ENCODE measurements around the gene PRKCE. TPM values are rescaled to one million over a fixed set of nuclear protein-coding genes. Genes with fewer than 3 reads are reported as not detected.

PRKCE gene
- total and polyA plus RNA-seq, 3 experiments from 2014 or later: 3.1 to 9.6 (median 7.9) TPM

GRCh38 chr2:46051085-46051484, 399.6 kb downstream of the PRKCE start:
- Mint-ChIP-seq H3K27ac (no peak overlapping the region), H3K4me3 (no peak overlapping the region), H3K9me3 (peaks cover 0 to 2% (median 0%) of the 10 kb centered on the region in 5 donors), H3K36me3 (peaks cover 0 to 2% (median 0%) of the 10 kb centered on the region in 3 donors), H3K27me3 (no peaks in the 10 kb centered on the region), H3K4me1 (no peaks in the 10 kb centered on the region)
- ChIA-PET POLR2A (no interaction called here), CTCF (interaction anchor here (3.7 kb wide), 1 partner anchor 12 kb away, joined by 20 read pairs; no protein-coding TSS in a partner anchor)
- Histone ChIP-seq H3K9me3 (ENCODE audit: low read length) (no peaks in the 10 kb centered on the region), H3K4me3 (ENCODE audit: low read length) (no peak overlapping the region), H3K4me1 (ENCODE audit: insufficient read depth, low read length) (no peaks in the 10 kb centered on the region), H3K27me3 (ENCODE audit: insufficient read depth, low read length, poor library complexity, severe bottlenecking) (no peaks in the 10 kb centered on the region), H3K36me3 (ENCODE audit: insufficient read depth, low read length) (no peaks in the 10 kb centered on the region), H3K27ac (ENCODE audit: low read depth, low read length) (no peak overlapping the region)
- no peak for DNase-seq

DNA sequence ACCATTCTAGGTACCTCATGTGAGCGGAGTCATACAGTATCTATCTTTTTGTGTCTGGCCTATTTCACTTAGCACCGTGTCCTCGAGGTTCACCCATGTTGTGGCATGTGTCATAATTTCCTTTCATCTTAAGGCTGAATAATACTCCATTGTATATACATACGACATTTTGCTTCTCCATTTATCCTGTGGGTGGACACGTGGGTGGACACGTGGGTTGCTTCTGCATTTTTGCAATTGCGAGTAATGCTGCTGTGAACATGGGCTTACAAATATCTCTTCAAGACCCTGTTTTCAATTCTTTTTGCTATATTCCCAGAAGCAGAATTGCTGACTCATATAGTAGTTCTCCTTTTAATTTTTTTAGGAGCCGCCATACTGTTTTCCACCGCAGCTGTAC, 402.1 kb downstream of the PRKCE start:
- CTCF ChIA-PET: no interaction called here
- no peak for DNase-seq
- H3K27me3 ChIP-seq (ENCODE audit: insufficient read depth, low read length, poor library complexity, severe bottlenecking): no peaks in the 10 kb centered on the region
- POLR2A ChIA-PET: no interaction called here
- no peak overlapping the region for H3K27ac ChIP-seq (ENCODE audit: low read depth, low read length)
- H3K36me3 ChIP-seq (ENCODE audit: insufficient read depth, low read length): no peaks in the 10 kb centered on the region
- no peak overlapping the region for H3K4me3 ChIP-seq (ENCODE audit: low read length)
- H3K4me1 Mint-ChIP-seq: no peaks in the 10 kb centered on the region
- H3K9me3 ChIP-seq (ENCODE audit: low read length): no peaks in the 10 kb centered on the region
- H3K27ac Mint-ChIP-seq: no peak overlapping the region
- no peak overlapping the region for H3K4me3 Mint-ChIP-seq
- peaks cover 0 to 2% (median 0%) of the 10 kb centered on the region in 5 donors for H3K9me3 Mint-ChIP-seq
- H3K36me3 Mint-ChIP-seq: peaks cover 0 to 2% (median 0%) of the 10 kb centered on the region in 3 donors
- H3K27me3 Mint-ChIP-seq: no peaks in the 10 kb centered on the region
- no peaks in the 10 kb centered on the region for H3K4me1 ChIP-seq (ENCODE audit: insufficient read depth, low read length)

- Histone ChIP-seq H3K27ac (ENCODE audit: low read depth, low read length) (no peak overlapping the region), H3K36me3 (ENCODE audit: insufficient read depth, low read length) (no peaks in the 10 kb centered on the region), H3K9me3 (ENCODE audit: low read length) (no peaks in the 10 kb centered on the region), H3K27me3 (ENCODE audit: insufficient read depth, low read length, poor library complexity, severe bottlenecking) (no peaks in the 10 kb centered on the region), H3K4me1 (ENCODE audit: insufficient read depth, low read length) (no peaks in the 10 kb centered on the region), H3K4me3 (ENCODE audit: low read length) (no peak overlapping the region)
- H3K36me3 Mint-ChIP-seq: peaks cover 0 to 2% (median 0%) of the 10 kb centered on the region in 3 donors
- H3K4me3 Mint-ChIP-seq: no peak overlapping the region
- ChIA-PET POLR2A (no interaction called here), CTCF (no interaction called here)
- DNase-seq: no peak
- no peaks in the 10 kb centered on the region for H3K4me1 Mint-ChIP-seq
- no peak overlapping the region for H3K27ac Mint-ChIP-seq
- no peaks in the 10 kb centered on the region for H3K27me3 Mint-ChIP-seq
- H3K9me3 Mint-ChIP-seq: peaks cover 0 to 2% (median 0%) of the 10 kb centered on the region in 5 donors
Measured at GRCh38 chr2:46056541-46056940, 405.1 kb downstream of the PRKCE start.

DNA sequence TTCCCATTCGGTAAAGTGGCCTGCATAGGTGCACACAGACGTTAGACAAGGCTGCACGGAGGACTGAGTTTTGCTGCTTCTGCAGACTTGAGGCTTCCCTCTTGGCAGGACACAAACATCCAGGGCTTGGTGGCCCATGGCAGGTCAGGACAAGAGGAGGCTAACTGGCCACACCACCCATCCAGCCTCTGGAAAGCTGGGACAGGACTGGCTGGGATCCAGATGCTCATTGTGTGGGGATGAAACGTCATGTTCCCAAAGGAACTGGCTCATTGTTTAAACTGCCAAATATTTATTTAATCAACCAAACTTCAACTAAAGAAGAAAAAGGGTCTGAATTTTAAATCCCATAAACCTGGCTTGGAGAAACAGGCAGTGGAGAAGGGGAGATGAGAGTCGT, 406.7 kb downstream of the PRKCE start:
- Histone ChIP-seq H3K9me3 (ENCODE audit: low read length) (no peaks in the 10 kb centered on the region), H3K4me3 (ENCODE audit: low read length) (no peak overlapping the region), H3K36me3 (ENCODE audit: insufficient read depth, low read length) (no peaks in the 10 kb centered on the region), H3K27ac (ENCODE audit: low read depth, low read length) (no peak overlapping the region), H3K27me3 (ENCODE audit: insufficient read depth, low read length, poor library complexity, severe bottlenecking) (no peaks in the 10 kb centered on the region), H3K4me1 (ENCODE audit: insufficient read depth, low read length) (no peaks in the 10 kb centered on the region)
- DNase-seq: no peak
- ChIA-PET CTCF (no interaction called here), POLR2A (no interaction called here)
- Mint-ChIP-seq H3K9me3 (peaks cover 0 to 2% (median 0%) of the 10 kb centered on the region in 5 donors), H3K27me3 (no peaks in the 10 kb centered on the region), H3K36me3 (peaks cover 0 to 2% (median 0%) of the 10 kb centered on the region in 3 donors), H3K4me3 (no peak overlapping the region), H3K27ac (no peak overlapping the region), H3K4me1 (no peaks in the 10 kb centered on the region)

GRCh38 chr2:46062637-46063412, 411.4 kb downstream of the PRKCE start:
- Mint-ChIP-seq H3K9me3 (no peaks in the 10 kb centered on the region), H3K36me3 (no peaks in the 10 kb centered on the region), H3K27ac (peak overlapping the region in 1 of 8 donors; percentile 82), H3K4me1 (peaks cover 0 to 10% (median 0%) of the 10 kb centered on the region in 3 donors), H3K4me3 (no peak overlapping the region), H3K27me3 (no peaks in the 10 kb centered on the region)
- Histone ChIP-seq H3K27ac (ENCODE audit: low read depth, low read length) (no peak overlapping the region), H3K4me3 (ENCODE audit: low read length) (no peak overlapping the region), H3K36me3 (ENCODE audit: insufficient read depth, low read length) (no peaks in the 10 kb centered on the region), H3K9me3 (ENCODE audit: low read length) (no peaks in the 10 kb centered on the region), H3K27me3 (ENCODE audit: insufficient read depth, low read length, poor library complexity, severe bottlenecking) (no peaks in the 10 kb centered on the region), H3K4me1 (ENCODE audit: insufficient read depth, low read length) (no peaks in the 10 kb centered on the region)
- DNase-seq: peak; percentile 40 to 72 (median 48)
- CTCF ChIA-PET: interaction anchor here (0.6 to 2.2 kb wide), 27 partner anchors 9 to 608 kb away, joined by 3 to 22 read pairs (median 4); no protein-coding TSS in a partner anchor
- POLR2A ChIA-PET: no interaction called here

GRCh38 chr2:46064396-46064795, 412.9 kb downstream of the PRKCE start:
- H3K27ac ChIP-seq (ENCODE audit: low read depth, low read length): no peak overlapping the region
- Mint-ChIP-seq H3K9me3 (no peaks in the 10 kb centered on the region), H3K27ac (no peak overlapping the region), H3K27me3 (no peaks in the 10 kb centered on the region), H3K4me3 (no peak overlapping the region), H3K4me1 (peaks cover 0 to 11% (median 0%) of the 10 kb centered on the region in 3 donors), H3K36me3 (no peaks in the 10 kb centered on the region)
- no peaks in the 10 kb centered on the region for H3K4me1 ChIP-seq (ENCODE audit: insufficient read depth, low read length)
- DNase-seq: no peak
- no peaks in the 10 kb centered on the region for H3K9me3 ChIP-seq (ENCODE audit: low read length)
- ChIA-PET CTCF (interaction anchor here (2.2 kb wide), 1 partner anchor 395 kb away, joined by 22 read pairs; no protein-coding TSS in a partner anchor), POLR2A (no interaction called here)
- no peaks in the 10 kb centered on the region for H3K27me3 ChIP-seq (ENCODE audit: insufficient read depth, low read length, poor library complexity, severe bottlenecking)
- H3K36me3 ChIP-seq (ENCODE audit: insufficient read depth, low read length): no peaks in the 10 kb centered on the region
- no peak overlapping the region for H3K4me3 ChIP-seq (ENCODE audit: low read length)

GRCh38 chr2:46065152-46065551, 413.7 kb downstream of the PRKCE start:
- ChIA-PET POLR2A (no interaction called here), CTCF (no interaction called here)
- H3K4me3 ChIP-seq (ENCODE audit: low read length): no peak overlapping the region
- no peaks in the 10 kb centered on the region for H3K27me3 Mint-ChIP-seq
- no peak overlapping the region for H3K27ac Mint-ChIP-seq
- peaks cover 0 to 11% (median 0%) of the 10 kb centered on the region in 3 donors for H3K4me1 Mint-ChIP-seq
- H3K4me3 Mint-ChIP-seq: no peak overlapping the region
- no peak for DNase-seq
- no peaks in the 10 kb centered on the region for H3K9me3 Mint-ChIP-seq
- no peaks in the 10 kb centered on the region for H3K36me3 Mint-ChIP-seq
- H3K36me3 ChIP-seq (ENCODE audit: insufficient read depth, low read length): no peaks in the 10 kb centered on the region
- no peaks in the 10 kb centered on the region for H3K4me1 ChIP-seq (ENCODE audit: insufficient read depth, low read length)
- H3K27me3 ChIP-seq (ENCODE audit: insufficient read depth, low read length, poor library complexity, severe bottlenecking): no peaks in the 10 kb centered on the region
- H3K9me3 ChIP-seq (ENCODE audit: low read length): no peaks in the 10 kb centered on the region
- H3K27ac ChIP-seq (ENCODE audit: low read depth, low read length): no peak overlapping the region

DNA sequence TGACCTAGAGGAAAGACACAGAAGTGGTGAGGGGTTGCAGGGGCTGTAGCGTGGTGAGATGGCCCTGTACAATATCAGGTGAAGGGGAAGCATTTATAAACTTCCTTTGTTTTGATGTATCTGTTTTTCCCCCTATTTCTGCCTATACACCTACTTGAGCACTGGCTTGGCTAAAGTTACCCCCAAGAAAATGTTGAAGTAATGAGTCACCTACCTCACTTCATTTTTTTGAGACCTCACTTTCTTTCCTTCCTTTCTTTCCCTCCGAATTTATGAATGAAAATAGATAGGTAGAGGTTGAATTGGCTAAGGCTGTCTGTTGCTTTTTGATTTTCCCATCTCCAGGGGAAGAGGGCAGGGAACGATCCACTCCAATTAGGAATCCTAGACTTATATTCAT, 414.6 kb downstream of the PRKCE start:
- DNase-seq: no peak
- H3K4me3 ChIP-seq (ENCODE audit: low read length): no peak overlapping the region
- ChIA-PET POLR2A (no interaction called here), CTCF (no interaction called here)
- Mint-ChIP-seq H3K27me3 (no peaks in the 10 kb centered on the region), H3K9me3 (no peaks in the 10 kb centered on the region), H3K4me1 (peaks cover 0 to 11% (median 0%) of the 10 kb centered on the region in 3 donors), H3K4me3 (no peak overlapping the region), H3K36me3 (no peaks in the 10 kb centered on the region), H3K27ac (no peak overlapping the region)
- no peaks in the 10 kb centered on the region for H3K36me3 ChIP-seq (ENCODE audit: insufficient read depth, low read length)
- H3K27ac ChIP-seq (ENCODE audit: low read depth, low read length): no peak overlapping the region
- no peaks in the 10 kb centered on the region for H3K9me3 ChIP-seq (ENCODE audit: low read length)
- no peaks in the 10 kb centered on the region for H3K27me3 ChIP-seq (ENCODE audit: insufficient read depth, low read length, poor library complexity, severe bottlenecking)
- no peaks in the 10 kb centered on the region for H3K4me1 ChIP-seq (ENCODE audit: insufficient read depth, low read length)
